Spleen (tissue), 7 donors: ENCODE data around the gene CHIC2.

ENCODE experiments used
- POLR2A ChIP-seq, 3 donors: fragments of 450-650 bp; IDR thresholded peaks; one replicate each; pipeline ENCODE4 v1.5.1; 2017; ENCODE audit warnings: antibody characterized with exemption in 3 of 3, mild to moderate bottlenecking in 1 of 3
- POLR2AphosphoS5 ChIP-seq, 3 donors: sonication (generic); formaldehyde crosslinking; IDR thresholded peaks; one replicate each; pipeline ENCODE4 v1.5.1; 2017; ENCODE audit warnings: antibody characterized with exemption in 3 of 3
- TF ChIP-seq, protein P1 (sequence below), 11 experiments: fragments of 200-600 bp in 7 of 11; fragments of 450-650 bp in 4 of 11; sonication (generic) in 4 of 11; IDR thresholded peaks in 8 of 11; conservative IDR thresholded peaks in 3 of 11; 1 replicate in 7 of 11; 2 replicates in 4 of 11; pipeline versions ENCODE4 v1.4.0 to v1.8.0; 2016 to 2021; ENCODE audit warnings: antibody characterized with exemption in 11 of 11, inconsistent platforms in 4 of 11, mild to moderate bottlenecking in 1 of 11
- donor health status: DM: no; HTN: no; CAD: no; lungs with moderate emphysema.
- donor health status: DM: no; HTN: no; CAD: no.
- donor health status: DM: no; HTN: no; CAD: no.

DNA sequence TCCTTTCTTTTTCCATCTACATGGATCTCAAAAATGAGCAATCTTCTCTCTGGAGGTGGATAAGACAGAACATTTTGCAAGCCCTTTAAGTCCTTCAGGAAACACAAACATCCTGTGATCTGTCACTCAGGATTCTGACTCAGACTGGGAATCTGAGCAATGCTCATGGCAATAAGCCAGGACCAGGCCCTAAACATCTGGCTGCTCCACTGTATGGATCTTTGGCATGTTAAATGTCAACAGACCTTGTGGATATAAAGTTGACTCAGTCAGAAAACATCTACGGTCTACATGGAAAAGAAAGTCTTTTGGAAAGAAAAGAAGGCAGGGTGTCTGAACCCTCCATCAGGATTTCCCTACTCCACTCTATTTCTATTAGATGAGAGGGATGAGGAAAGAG lies 17.8 kb upstream of the CHIC2 start:
- TF ChIP-seq, protein P1, sequence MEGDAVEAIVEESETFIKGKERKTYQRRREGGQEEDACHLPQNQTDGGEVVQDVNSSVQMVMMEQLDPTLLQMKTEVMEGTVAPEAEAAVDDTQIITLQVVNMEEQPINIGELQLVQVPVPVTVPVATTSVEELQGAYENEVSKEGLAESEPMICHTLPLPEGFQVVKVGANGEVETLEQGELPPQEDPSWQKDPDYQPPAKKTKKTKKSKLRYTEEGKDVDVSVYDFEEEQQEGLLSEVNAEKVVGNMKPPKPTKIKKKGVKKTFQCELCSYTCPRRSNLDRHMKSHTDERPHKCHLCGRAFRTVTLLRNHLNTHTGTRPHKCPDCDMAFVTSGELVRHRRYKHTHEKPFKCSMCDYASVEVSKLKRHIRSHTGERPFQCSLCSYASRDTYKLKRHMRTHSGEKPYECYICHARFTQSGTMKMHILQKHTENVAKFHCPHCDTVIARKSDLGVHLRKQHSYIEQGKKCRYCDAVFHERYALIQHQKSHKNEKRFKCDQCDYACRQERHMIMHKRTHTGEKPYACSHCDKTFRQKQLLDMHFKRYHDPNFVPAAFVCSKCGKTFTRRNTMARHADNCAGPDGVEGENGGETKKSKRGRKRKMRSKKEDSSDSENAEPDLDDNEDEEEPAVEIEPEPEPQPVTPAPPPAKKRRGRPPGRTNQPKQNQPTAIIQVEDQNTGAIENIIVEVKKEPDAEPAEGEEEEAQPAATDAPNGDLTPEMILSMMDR (IDR thresholded peaks at IDR 0.05 in 8 of 11, conservative IDR thresholded peaks at IDR 0.05 in 3 of 11): no peak
- TF ChIP-seq POLR2A (IDR thresholded peaks at IDR 0.05) (no peak), POLR2AphosphoS5 (IDR thresholded peaks at IDR 0.05) (no peak)
